Measurements from ENCODE around the gene TMPRSS3.

TMPRSS3 gene

GRCh38 chr21:42387164-42387563 is 8.7 kb downstream of the TMPRSS3 start:
- DNase-seq, result no peak

DNA sequence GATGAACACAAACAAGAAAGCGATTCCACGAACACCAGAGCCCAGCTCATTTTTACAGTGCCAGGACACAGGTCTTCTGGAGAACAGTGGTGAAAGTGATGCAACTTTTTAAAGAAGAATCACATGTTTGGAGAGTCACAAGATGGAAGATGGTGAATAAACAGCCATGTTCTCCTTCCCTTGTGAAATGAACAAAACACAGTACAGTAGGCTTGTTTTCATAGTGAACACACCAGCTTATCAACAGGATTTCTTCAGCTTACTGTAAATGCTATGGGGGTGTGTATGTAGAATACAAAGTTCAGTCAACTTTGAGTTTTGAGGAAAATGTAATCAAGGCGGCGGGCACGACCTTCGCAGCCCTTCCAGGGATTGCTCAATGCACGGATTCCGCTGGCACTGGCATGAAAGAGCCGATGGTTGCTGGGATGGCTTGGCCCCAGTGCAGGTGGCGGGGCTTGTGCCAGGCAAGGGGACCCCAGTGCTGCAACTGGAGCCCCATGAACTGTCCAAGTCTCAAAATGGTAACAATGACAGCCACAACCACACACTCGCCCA is 9.7 kb downstream of the TMPRSS3 start:
- DNase-seq, result no peak

- no peak for DNase-seq
Observed at GRCh38 chr21:42385619-42386018, 10.2 kb downstream of the TMPRSS3 start.

- DNase-seq, result no peak
Observed at GRCh38 chr21:42384989-42385388, 10.9 kb downstream of the TMPRSS3 start.

DNA sequence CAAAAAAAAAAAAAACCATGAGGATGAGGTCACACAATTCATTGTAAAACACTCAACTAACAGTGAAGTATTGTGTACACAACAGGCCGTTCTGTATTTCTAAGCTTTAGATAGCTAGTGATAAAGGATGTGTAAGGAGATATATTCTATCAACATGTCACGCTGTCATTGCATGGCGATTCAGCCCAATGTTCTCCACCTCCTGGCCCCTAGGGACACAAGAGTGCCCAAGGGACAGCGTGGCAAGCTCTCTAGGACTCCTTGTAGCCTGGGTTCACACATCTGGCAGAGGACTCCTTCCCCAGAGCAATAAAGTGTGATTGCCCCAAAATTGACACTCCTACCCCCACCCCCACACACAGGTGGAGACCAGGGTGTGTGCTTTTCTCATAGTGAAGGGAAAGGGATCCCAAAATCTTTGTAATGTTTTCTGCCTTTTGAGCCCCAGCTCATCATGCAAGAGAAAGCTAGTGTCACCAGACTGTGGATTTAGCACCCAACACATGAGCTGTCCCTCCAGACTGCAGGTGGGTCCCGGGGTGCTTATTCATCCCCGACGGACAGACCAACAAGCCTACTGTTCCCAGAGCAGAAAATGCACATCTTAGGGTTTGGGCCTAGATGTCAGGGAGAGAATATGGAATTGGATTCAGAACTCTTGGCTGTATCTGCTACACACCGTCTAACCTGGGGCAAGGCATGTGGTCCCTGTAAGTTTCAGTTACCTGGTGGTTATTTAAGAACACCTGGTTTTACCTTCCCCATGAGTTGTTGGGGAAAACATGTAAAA is 11.5 kb downstream of the TMPRSS3 start:
- DNase-seq, result no peak

DNA sequence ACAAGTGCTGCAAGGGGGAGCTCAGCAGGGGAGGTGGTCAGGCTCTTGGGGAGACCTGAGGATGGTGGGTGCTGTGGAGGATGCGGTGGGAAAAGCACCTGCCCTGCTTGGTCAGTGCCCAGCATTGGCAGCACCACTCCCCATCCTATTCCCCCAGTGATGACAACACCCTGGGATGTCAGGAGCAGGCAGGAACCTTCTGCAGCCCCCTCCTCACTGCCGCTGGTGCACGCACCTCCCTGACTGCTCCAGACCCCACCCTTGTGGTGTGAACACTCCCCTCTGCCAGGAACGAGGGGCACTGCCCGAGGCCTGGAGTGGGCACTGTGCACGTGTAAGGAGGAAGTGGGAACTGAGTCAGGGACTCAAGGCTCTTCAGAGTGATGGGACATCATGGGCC is 12.5 kb downstream of the TMPRSS3 start:
- no peak for DNase-seq

- no peak for DNase-seq
Observed at GRCh38 chr21:42382915-42383314, 12.9 kb downstream of the TMPRSS3 start.

- peak; percentile 55 for DNase-seq
Observed at GRCh38 chr21:42381347-42381984, 14.4 kb downstream of the TMPRSS3 start.

DNA sequence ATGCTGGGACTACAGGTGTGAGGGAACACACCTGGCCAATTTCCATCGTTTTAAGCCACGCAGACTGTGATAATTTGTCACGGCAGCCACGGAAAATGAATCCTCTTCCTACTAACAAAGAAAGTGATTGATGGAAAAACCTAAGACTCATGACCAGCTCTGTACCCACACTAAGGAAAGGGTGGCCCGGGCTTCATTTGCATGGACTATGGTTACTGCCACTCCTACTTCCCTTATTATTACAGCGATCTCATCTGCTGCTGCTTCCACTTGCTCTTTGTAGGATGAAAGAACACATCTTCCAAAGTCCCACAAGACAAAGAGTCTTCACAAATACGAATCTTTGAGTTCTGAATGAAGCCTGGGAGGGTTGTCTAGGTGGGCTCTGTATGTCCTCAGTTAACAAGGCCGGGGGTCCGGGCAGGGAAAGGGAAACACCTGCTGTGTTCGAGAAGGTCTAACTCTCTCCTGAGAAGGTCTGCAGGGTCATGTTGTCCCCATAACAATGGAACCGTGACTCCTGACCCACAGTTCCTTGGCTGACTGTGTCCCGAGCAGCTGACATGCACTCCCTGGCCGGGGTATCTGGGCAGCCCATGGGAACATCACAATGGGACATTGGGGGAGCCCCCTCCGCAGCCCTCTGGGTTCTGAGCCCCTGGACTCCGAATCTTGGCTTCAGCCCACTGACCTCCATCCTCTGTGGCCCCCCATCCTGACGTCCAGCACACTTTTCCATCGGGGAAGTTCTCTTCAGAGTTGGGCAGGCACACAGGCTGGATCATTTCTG is 16.2 kb downstream of the TMPRSS3 start:
- DNase-seq, result no peak

DNA sequence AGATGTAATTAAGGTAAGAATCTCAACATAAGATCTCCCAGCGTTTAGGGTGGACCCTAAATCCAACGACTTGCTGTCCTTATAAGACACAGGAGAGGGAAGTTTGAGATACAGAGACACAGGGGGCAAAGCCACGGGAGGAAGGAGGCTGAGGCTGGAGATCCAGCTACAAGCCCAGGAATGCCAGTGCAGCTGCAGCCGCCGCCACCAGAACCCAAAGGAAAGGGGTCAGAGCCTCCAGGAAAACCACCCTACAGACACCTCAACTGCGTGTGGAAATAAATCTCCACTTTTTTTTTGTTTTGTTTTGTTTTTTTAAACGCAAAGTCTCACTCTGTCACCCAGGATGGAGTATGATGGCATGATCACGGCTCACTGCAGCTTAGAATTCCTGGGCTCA is 17.4 kb downstream of the TMPRSS3 start:
- DNase-seq, result no peak

GRCh38 chr21:42377951-42378340 is 17.9 kb downstream of the TMPRSS3 start:
- DNase-seq, result no peak

GRCh38 chr21:42377211-42377950 is 18.5 kb downstream of the TMPRSS3 start:
- DNase-seq, result no peak

- DNase-seq, result no peak
Observed at GRCh38 chr21:42376338-42376982, 19.4 kb downstream of the TMPRSS3 start.

GRCh38 chr21:42375966-42376337 is 19.9 kb downstream of the TMPRSS3 start:
- DNase-seq, result no peak

GRCh38 chr21:42375506-42375905 is 20.3 kb downstream of the TMPRSS3 start:
- no peak for DNase-seq

DNA sequence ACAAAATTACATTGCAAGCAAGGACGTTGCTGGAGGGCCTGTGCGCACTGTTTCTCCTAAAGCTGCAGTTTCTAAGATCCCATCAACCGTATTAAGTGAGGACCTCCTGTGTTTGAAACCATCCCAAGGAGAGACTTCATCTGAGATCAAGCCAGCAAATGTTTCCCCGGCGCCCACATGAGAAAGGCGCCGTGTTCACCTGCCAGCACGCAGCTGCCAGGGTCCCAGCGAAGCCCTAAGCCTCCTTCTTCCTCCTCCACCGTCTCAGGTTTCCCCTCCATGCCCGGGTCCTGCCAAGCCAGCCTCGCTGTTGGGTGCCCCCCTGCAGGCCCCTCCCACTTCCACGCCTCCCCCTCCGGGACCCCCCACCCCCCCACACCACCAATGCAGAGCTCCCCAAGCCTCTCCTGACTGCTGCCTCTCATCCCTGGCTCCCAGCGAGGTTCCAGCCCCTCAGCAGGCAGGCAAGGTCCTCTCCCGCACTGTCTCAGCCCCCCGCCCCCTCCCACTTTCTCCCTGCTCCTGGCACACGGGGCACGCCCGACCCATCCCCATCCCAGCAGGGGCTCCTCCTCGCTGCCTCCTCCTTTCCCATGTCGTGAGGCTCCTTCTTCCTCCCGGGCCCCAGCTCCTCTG is 20.9 kb downstream of the TMPRSS3 start:
- DNase-seq, result no peak

DNA sequence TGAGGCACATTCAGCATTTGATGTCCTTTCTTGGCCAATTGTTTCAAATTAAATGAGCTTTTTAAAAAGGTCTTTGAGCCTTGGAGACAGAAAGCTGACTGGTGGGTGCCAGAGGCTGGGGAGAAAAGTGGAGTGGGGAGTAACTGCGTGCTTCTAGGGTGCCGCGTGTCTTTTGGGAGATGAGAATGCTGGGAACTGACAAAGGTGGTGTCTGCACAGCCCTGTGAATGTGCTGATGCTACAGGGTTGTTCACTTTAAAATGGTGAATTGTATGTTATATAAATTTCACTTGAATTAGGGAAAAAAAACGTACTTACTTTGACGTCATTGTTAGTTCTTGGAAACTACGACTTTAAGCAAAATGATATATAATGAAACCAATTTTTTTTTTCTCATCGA is 21.4 kb downstream of the TMPRSS3 start:
- DNase-seq, result no peak

GRCh38 chr21:42373908-42374455 is 21.9 kb downstream of the TMPRSS3 start:
- DNase-seq, result no peak

- peak; percentile 34 for DNase-seq
Observed at GRCh38 chr21:42373196-42373907, 22.5 kb downstream of the TMPRSS3 start.

- DNase-seq, result no peak
Observed at GRCh38 chr21:42370894-42371654, 24.8 kb downstream of the TMPRSS3 start.

Measured in activated CD8-positive, alpha-beta memory T cell treated with anti-CD3 and anti-CD28 coated beads, Interleukin-2, amount 50 U/mL, for 4 hours (primary cell).